ENCODE data around the gene LAMTOR2. TPM values are rescaled to one million over a fixed set of nuclear protein-coding genes. Genes with fewer than 3 reads are reported as not detected.

Gene LAMTOR2
- polyA plus RNA-seq, 1 donor from 2014 or later, result 81.3 TPM

DNA sequence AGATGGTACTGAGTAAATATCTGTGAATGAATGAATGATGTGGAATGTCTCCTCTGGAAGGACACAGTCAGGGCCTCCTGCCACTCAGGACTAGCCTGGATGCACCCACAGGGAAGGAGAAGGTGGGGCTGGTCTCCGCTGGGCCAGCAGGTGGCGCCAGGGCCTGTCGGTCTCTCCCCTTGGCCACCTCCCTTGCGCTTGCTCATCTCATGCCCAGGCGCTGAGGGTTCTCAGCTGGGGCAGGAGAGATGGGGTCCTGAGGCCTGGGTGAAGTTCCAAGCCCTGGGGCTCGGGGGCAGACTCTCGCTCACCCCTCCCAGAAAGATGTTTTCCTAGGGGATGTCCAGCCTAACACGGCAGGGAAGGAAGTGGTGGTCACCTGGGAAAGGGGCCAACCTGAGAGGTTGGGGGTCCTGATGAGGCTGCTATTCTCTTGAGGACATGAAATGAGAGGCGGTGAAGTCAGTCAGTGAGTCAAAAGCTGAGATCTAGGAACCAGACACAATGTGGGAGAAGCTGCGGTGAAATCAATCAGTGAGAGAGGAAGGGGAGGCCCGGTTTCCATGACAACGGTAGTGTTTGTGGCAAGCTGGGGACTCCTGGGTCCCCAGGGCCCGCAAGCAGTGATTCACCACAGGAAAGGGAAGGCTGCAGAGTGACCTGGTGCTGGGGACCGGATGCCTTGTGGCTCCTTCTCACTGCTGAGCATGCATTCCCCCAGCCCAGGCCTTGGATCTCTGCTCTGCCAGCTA, 42.2 kb downstream of the LAMTOR2 start:
- TF ChIP-seq MXI1 (conservative IDR thresholded peaks at IDR 0.05; ENCODE audit: poor library complexity, severe bottlenecking), result no peak
- TF ChIP-seq, protein P1, sequence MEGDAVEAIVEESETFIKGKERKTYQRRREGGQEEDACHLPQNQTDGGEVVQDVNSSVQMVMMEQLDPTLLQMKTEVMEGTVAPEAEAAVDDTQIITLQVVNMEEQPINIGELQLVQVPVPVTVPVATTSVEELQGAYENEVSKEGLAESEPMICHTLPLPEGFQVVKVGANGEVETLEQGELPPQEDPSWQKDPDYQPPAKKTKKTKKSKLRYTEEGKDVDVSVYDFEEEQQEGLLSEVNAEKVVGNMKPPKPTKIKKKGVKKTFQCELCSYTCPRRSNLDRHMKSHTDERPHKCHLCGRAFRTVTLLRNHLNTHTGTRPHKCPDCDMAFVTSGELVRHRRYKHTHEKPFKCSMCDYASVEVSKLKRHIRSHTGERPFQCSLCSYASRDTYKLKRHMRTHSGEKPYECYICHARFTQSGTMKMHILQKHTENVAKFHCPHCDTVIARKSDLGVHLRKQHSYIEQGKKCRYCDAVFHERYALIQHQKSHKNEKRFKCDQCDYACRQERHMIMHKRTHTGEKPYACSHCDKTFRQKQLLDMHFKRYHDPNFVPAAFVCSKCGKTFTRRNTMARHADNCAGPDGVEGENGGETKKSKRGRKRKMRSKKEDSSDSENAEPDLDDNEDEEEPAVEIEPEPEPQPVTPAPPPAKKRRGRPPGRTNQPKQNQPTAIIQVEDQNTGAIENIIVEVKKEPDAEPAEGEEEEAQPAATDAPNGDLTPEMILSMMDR (IDR thresholded peaks at IDR 0.05; ENCODE audit: poor library complexity, severe bottlenecking), result peak; percentile 82
- TF ChIP-seq EZH2 (IDR thresholded peaks at IDR 0.05; ENCODE audit: borderline replicate concordance, insufficient read depth, low read length, poor library complexity, severe bottlenecking), result no peak
- no peak for TF ChIP-seq EP300 (conservative IDR thresholded peaks at IDR 0.05; ENCODE audit: poor library complexity, severe bottlenecking)
- peak; percentile 70 for TF ChIP-seq RAD21 (conservative IDR thresholded peaks at IDR 0.05)
- peak; percentile 79 for TF ChIP-seq SMC3 (conservative IDR thresholded peaks at IDR 0.05; ENCODE audit: poor library complexity)
- no peak overlapping the region for H3K27ac ChIP-seq (ENCODE audit: low read length)
- no peaks in the 10 kb centered on the region for H3K9me2 ChIP-seq (ENCODE audit: insufficient read depth, low read length)
- H3F3A ChIP-seq (ENCODE audit: insufficient read depth, low read length, poor library complexity, severe bottlenecking), result no peaks in the 10 kb centered on the region
- peaks cover 6% of the 10 kb centered on the region for H3K36me3 ChIP-seq (ENCODE audit: insufficient read depth, low read length)
- H3K79me2 ChIP-seq (replicated peaks; ENCODE audit: insufficient read depth, low read length), result peaks cover 73% of the 10 kb centered on the region
- no peaks in the 10 kb centered on the region for H3K9me3 ChIP-seq (ENCODE audit: low read length)
- no peak overlapping the region for H3K4me2 ChIP-seq (ENCODE audit: low read length)
- no peak overlapping the region for H3K4me3 ChIP-seq (ENCODE audit: low read length)
- no peak overlapping the region for H2AFZ ChIP-seq (ENCODE audit: low read depth, low read length)
- no peak overlapping the region for H3K9ac ChIP-seq (ENCODE audit: low read length)
- H3K27me3 ChIP-seq (ENCODE audit: insufficient read depth, low read depth, low read length), result no peaks in the 10 kb centered on the region
- H4K20me1 ChIP-seq (ENCODE audit: insufficient read depth), result peaks cover 11% of the 10 kb centered on the region

DNA sequence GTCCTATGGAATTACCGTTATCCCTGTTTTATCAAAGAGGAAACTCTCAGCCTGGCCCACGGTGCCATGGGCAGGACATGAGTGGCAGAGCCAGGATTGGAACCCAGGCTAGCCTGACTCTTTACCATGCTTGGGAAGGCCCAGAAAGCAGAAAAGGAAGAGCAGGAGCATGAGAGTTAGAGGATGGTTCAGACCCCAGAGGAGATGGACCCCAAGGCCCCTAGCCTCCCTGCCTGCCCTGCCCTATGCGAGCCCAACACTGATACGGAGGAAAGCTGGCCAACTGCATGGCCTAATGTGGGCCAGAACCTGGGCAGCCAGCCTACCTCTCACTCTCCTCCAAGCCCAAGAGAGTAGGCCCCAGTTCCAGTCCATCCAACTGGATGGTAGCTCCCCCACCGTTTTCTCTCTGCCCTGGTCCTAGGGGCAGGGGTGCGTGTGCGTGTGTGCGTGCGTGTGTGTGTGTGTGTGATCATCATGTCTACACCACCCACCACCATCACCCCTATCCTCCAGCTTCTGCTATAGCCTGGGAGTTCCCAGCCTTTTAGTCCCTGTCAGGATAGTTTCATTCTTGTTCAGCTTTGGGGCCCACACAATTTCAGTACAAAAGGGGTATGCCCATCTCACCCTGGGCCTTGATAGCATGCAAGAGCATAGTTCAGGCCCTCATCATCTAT, 43.1 kb downstream of the LAMTOR2 start:
- H3K27ac ChIP-seq (ENCODE audit: low read length), result no peak overlapping the region
- no peak overlapping the region for H3K9ac ChIP-seq (ENCODE audit: low read length)
- H4K20me1 ChIP-seq (ENCODE audit: insufficient read depth), result peaks cover 11% of the 10 kb centered on the region
- no peaks in the 10 kb centered on the region for H3K9me3 ChIP-seq (ENCODE audit: low read length)
- no peaks in the 10 kb centered on the region for H3K27me3 ChIP-seq (ENCODE audit: insufficient read depth, low read depth, low read length)
- TF ChIP-seq SMC3 (conservative IDR thresholded peaks at IDR 0.05; ENCODE audit: poor library complexity) (no peak), MXI1 (conservative IDR thresholded peaks at IDR 0.05; ENCODE audit: poor library complexity, severe bottlenecking) (no peak), RAD21 (conservative IDR thresholded peaks at IDR 0.05) (no peak), TAF1 (IDR thresholded peaks at IDR 0.05; ENCODE audit: low read depth) (no peak), EZH2 (IDR thresholded peaks at IDR 0.05; ENCODE audit: borderline replicate concordance, insufficient read depth, low read length, poor library complexity, severe bottlenecking) (no peak)
- TF ChIP-seq, protein P1 (IDR thresholded peaks at IDR 0.05; ENCODE audit: poor library complexity, severe bottlenecking), result no peak
- no peak overlapping the region for H3K4me3 ChIP-seq (ENCODE audit: low read length)
- no peak overlapping the region for H2AFZ ChIP-seq (ENCODE audit: low read depth, low read length)
- no peak overlapping the region for H3K4me2 ChIP-seq (ENCODE audit: low read length)
- H3K79me2 ChIP-seq (replicated peaks; ENCODE audit: insufficient read depth, low read length), result peaks cover 68% of the 10 kb centered on the region
- no peaks in the 10 kb centered on the region for H3K9me2 ChIP-seq (ENCODE audit: insufficient read depth, low read length)
- no peaks in the 10 kb centered on the region for H3F3A ChIP-seq (ENCODE audit: insufficient read depth, low read length, poor library complexity, severe bottlenecking)
- H3K36me3 ChIP-seq (ENCODE audit: insufficient read depth, low read length), result peaks cover 6% of the 10 kb centered on the region
